HG03108 (cell line): ENCODE measurements around the gene SLC25A27.

Source experiments
- ATAC-seq: cut with Tn5 transposase; IDR thresholded peaks from one replicate; pipeline ENCODE4 v1.9.1; 2021; ENCODE audit warnings: moderate library complexity; ENCODE audit not compliant: unreplicated experiment

SLC25A27 gene

GRCh38 chr6:46706464-46706863, 53.7 kb downstream of the SLC25A27 start:
- no peak for ATAC-seq

DNA sequence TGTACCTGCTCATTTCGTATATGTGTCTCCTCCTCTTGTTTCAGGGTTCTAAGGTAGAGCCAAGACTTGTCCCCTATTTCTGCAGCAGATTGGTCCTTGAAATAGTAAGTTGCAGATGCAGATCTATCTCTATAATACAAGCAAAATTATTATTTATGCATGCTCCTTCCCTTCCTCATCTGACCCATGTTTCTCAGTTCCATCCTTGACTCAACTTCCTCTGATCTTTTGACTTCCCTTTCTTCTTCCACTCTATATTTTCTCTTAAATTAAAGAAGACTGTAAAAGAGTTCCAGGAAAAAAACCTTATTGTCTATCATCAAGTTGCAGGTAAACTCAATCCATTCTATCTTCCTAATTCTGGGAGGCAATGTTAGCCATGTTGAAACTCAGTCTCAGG, 58.7 kb downstream of the SLC25A27 start:
- ATAC-seq: no peak

DNA sequence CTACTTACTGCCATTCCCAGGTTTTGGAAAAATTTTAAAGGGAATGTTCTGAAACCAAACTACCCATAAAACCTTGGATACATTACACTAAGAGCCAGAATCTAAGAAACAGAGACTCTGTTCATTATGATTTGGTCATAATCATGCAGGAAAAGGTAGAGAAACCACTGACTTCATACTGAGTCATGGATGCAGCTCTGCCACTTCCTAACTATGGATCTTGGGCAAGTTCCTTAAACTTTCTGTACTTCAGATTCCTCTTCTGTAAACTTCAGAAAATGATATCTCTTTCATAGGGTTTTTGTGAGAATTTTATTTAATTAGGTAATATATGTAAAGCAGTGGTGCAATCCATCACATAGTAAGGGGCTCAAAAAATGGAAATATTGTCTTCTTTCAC, 62.4 kb downstream of the SLC25A27 start:
- ATAC-seq: no peak

DNA sequence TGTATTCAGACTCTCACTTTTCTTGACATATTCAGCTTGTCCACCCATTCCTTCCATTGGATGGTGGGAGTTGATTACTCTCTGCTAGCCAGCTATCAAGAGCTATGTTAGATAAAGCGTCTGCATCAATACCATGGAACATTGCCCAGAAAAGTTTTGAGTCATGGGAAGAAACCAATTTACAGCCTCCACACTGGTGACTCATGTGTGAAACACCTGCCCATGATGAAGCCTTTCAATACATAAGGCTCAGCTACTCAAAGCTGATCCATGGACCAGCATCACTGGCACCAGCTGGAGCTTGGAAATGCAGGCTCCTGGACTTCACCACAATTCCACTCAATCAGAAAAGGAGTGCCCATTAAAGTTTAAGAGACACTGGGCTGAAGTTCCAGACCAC, 66.3 kb downstream of the SLC25A27 start:
- no peak for ATAC-seq

- ATAC-seq: no peak
These were observed 67.6 kb downstream of the SLC25A27 start for GRCh38 chr6:46720401-46720800.
